T-helper 22 cell (primary cell): Measurements from ENCODE around the gene ABCA4.

Experiments used
- DNase-seq: peaks from one replicate; pipeline ENCODE4 v3.0.0-alpha.2; 2020; ENCODE audit warnings: low read depth

Gene ABCA4

GRCh38 chr1:94083681-94084080, 37.3 kb downstream of the ABCA4 start:
- DNase-seq = no peak

GRCh38 chr1:94081566-94082344, 39.2 kb downstream of the ABCA4 start:
- no peak for DNase-seq

- DNase-seq = no peak
Measured at GRCh38 chr1:94079989-94080388, 41.0 kb downstream of the ABCA4 start.

GRCh38 chr1:94079080-94079940, 41.6 kb downstream of the ABCA4 start:
- DNase-seq = no peak

- no peak for DNase-seq
Measured at GRCh38 chr1:94072840-94073522, 48.0 kb downstream of the ABCA4 start.

- DNase-seq = no peak
Measured at GRCh38 chr1:94071976-94072375, 49.0 kb downstream of the ABCA4 start.

- no peak for DNase-seq
Measured at GRCh38 chr1:94071391-94071790, 49.6 kb downstream of the ABCA4 start.

- no peak for DNase-seq
Measured at GRCh38 chr1:94070865-94071264, 50.1 kb downstream of the ABCA4 start.

- DNase-seq = no peak
Measured at GRCh38 chr1:94069919-94070285, 51.0 kb downstream of the ABCA4 start.

GRCh38 chr1:94068999-94069918, 51.7 kb downstream of the ABCA4 start:
- no peak for DNase-seq

GRCh38 chr1:94068096-94068998, 52.6 kb downstream of the ABCA4 start:
- no peak for DNase-seq

GRCh38 chr1:94067196-94067595, 53.8 kb downstream of the ABCA4 start:
- no peak for DNase-seq

- no peak for DNase-seq
Measured at GRCh38 chr1:94063379-94063778, 57.6 kb downstream of the ABCA4 start.

- no peak for DNase-seq
Measured at GRCh38 chr1:94061513-94062443, 59.2 kb downstream of the ABCA4 start.

GRCh38 chr1:94060720-94061119, 60.2 kb downstream of the ABCA4 start:
- no peak for DNase-seq

GRCh38 chr1:94058766-94059165, 62.2 kb downstream of the ABCA4 start:
- no peak for DNase-seq

GRCh38 chr1:94056996-94057395, 64.0 kb downstream of the ABCA4 start:
- DNase-seq = no peak

GRCh38 chr1:94056171-94056570, 64.8 kb downstream of the ABCA4 start:
- DNase-seq = no peak

GRCh38 chr1:94055459-94056122, 65.4 kb downstream of the ABCA4 start:
- no peak for DNase-seq
